Muscle of back (tissue), 11 donors: ENCODE data around the gene RGS6. TPM values are rescaled to one million over a fixed set of nuclear protein-coding genes. Genes with fewer than 3 reads are reported as not detected.

Experiments used
- DNase-seq, 3 donors: peaks; one replicate each; pipeline versions ENCODE4 v3.0.0 to v3.0.0-alpha.2; 2013
- polyA plus RNA-seq, 10 donors: library from polyadenylated mRNA; unstranded; fragments of 120-200 nt; gene quantifications; one replicate each; pipeline ENCODE4 v1.2.1, GENCODE V29; 2013; ENCODE audit not compliant: insufficient read length in 10 of 10

RGS6 gene
- polyA plus RNA-seq, 10 donors: 4.8 to 7.8 (median 5.8) TPM

GRCh38 chr14:72550513-72550912 lies 618.3 kb downstream of the RGS6 start:
- DNase-seq: no peak

DNA sequence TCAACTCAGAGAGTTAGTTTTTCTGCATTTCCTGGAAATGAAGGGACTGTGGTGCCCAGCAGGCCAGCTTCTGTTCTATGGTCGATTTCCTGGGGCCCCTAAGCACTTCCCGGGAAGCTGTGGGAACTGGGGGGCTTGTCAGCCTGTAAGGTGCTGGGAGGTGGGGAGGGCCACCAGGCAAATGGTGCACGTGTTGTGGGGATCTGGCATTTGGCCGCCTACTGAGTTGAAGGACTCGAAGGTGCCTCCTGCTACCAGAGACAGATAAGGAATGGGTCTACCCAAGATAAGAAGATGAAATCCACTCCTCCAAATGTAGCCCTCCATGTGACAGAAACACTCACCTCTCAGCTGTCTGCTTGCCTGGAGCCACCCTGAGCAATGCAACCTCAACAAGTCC lies 620.0 kb downstream of the RGS6 start:
- no peak for DNase-seq

DNA sequence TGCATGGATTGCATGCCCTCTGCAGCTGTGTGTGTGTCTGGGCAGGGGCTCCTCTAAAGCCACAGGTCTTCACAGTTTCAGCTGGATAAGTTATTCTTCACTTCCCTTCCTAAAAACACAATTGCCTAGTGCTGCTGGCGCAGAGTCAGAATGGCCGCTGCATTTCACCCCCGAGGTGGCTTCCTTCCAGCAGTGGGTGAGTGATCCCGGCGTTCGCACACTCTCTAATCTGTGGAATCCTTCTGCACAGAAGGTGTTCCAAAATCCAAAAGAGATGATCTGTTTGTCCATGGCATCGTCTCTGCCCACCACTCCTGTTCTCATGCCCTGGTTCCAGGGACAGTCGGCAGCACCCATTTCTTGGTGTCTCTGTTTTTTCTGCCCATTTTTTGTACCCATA lies 620.9 kb downstream of the RGS6 start:
- no peak for DNase-seq

DNA sequence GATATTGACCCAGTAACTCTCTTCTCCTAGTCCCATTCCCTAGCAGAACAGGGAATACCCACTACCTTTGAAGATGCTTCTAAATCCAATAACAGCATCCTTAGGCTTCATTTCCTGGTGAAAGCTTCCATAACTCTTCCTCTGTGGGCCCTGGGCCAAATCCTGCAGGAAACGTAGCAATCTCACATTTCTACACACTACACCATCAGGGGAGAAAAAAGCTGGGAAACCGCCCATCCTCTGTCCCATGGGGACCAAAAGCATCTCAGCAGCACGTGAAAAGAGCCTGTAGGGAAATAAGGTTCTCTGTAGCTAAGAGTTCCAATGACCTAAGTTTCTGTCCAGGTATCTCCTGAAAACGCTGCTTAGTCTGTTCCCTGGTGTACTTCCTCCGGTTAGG lies 621.4 kb downstream of the RGS6 start:
- no peak for DNase-seq

DNA sequence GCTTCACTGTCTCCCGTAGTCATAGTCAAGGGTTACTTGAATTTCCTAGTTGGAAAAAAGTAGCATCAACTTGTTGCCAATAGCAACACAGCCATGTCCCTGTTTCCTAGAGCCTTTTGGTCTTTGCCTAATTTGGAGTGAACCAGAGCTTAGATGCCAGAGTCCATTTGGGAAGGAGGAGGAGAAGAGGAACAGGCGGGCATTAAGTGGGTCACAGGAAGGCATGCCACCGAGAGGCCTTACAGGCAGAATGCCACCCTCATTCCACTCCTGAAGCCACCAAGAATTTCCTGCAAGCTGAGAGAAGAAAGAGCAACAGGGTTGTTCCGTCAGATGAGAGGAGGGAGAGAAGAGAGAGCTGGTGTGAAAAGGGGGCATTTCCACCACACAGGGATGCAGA lies 622.2 kb downstream of the RGS6 start:
- DNase-seq: no peak

GRCh38 chr14:72554994-72555608 lies 622.9 kb downstream of the RGS6 start:
- DNase-seq: no peak

DNA sequence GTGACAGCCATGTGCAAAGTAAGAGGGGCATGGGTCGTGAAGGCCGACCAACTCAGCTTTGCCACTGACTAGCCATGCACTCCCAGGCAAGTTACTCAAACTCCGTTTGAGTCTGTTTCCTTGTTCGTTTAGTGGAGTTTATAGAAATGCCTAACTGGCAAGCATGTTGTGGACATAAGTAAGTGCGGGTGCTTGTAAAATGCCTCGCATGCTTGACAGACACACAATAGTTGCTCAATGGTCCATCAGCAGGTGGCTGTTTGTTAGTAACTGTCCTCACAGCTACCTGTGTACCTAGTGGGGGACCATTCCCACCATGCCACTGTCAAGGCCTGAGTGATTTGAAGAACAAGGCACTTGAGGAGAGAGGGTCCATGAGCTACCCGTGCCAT lies 623.4 kb downstream of the RGS6 start:
- DNase-seq: no peak

DNA sequence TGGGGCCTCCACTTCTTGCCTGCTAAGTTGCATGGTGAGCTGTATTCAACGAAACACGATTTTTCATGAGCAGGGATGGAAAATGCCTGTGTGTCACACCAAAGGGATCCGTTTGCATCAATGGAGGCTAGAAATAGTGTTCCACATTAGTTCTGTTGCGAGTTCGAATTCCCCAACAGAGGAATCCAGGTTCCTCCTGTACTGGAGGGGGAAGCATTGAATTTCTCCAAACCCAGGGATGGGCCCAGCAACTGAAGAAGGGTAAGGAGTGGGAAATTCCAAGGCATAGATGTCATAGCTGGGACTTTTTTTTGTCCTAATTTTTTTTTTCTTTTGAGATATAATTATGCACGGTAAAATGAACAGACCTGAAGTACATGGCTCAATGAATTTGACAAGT lies 625.4 kb downstream of the RGS6 start:
- DNase-seq: no peak

GRCh38 chr14:72558721-72559120 lies 626.5 kb downstream of the RGS6 start:
- DNase-seq: peak in 1 of 3 donors; percentile 56

GRCh38 chr14:72559202-72559601 lies 627.0 kb downstream of the RGS6 start:
- DNase-seq: no peak

- DNase-seq: no peak
These were observed 627.5 kb downstream of the RGS6 start for GRCh38 chr14:72559669-72560255.

GRCh38 chr14:72560331-72560730 lies 628.1 kb downstream of the RGS6 start:
- no peak for DNase-seq

GRCh38 chr14:72560889-72561493 lies 628.8 kb downstream of the RGS6 start:
- DNase-seq: no peak

- no peak for DNase-seq
These were observed 630.1 kb downstream of the RGS6 start for GRCh38 chr14:72562300-72562699.

GRCh38 chr14:72563676-72564075 lies 631.4 kb downstream of the RGS6 start:
- DNase-seq: no peak

GRCh38 chr14:72565149-72565559 lies 632.9 kb downstream of the RGS6 start:
- peak in 2 of 3 donors; percentile 53 to 62 for DNase-seq

GRCh38 chr14:72565917-72566316 lies 633.7 kb downstream of the RGS6 start:
- no peak for DNase-seq

DNA sequence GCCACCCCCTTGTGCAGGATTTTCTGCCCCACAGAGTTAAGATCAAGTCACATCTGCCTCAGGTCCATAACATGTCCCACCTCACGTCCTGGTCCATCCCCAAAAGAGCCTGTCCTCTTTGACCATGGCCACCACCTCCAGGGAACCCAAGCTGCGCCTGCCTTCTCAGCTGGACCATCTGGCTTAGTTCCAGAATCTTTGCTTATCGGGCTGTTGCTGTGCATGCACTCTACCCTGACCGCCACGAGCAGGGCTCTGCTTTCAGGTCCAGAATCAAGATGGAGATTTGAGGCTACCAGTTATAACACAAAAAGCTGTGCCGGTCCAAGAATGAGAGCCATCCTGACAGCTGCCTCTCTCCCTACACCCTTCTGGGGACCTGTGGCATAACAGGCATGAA lies 635.0 kb downstream of the RGS6 start:
- no peak for DNase-seq

DNA sequence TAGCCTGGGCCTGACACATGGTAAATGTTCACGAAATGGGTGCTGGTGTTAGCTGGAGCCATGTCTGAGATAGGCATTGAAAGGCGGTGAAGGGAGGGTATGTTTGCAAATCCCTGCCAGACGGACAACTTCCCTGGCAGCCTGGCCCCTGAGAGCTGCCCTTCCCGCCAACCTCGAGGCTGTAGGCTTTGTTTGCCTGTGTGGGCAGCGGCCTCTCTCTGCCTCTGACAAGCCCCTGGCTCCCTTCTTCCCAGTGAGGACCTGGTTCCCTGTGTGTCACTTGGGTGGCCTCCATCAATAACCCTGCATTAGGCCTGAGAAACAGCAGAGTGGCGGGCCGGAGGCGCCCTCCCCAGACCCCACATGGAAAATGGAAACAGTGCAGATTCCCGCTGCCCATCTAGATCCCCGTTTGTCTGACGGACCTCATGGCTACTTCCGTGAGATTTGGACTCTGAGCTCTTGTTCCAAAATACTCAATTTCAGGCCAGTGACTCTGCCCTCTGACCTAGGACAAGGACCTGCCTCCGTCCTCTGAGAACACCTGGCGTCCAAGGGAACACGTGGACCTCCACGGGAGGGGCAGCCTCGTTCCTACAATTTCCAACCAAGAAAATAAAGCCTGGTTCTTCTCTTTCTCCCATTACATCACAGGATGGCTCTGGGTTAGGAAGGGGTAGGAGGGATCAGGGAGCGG lies 636.2 kb downstream of the RGS6 start:
- DNase-seq: no peak

DNA sequence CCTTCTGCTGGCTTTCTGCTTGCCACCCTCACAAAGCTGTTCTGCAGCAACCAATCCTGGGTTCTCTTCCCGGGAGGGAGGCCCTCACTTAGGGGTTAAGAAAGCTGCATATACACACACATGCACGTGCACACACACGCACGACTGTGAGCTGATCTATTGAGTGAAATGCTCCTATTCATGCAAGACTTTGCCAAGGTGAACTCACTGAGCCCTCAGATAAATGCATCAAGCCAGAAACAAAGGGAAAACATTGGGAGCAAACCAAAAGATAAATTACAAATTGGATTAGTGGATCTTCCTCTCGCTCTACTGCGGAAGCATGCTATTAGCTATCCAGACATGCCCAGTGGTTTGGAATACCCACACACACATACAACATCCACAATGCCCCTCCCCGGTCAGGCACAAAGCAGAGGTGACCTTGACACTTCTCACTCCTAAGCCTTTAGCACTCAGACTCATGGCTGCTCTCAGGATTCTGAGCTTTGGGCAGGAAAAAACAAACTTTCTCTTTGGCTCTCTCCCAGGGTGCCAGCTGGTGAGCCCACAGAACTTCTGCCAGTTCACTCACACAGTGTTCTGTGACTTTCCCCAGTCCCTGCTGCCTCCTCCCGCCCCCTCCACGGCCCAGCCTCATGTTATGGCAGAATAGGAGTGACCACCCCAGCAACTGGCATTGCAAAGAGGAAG lies 641.6 kb downstream of the RGS6 start:
- peak in 1 of 3 donors; percentile 14 for DNase-seq

- DNase-seq: no peak
These were observed 642.5 kb downstream of the RGS6 start for GRCh38 chr14:72574715-72575114.

DNA sequence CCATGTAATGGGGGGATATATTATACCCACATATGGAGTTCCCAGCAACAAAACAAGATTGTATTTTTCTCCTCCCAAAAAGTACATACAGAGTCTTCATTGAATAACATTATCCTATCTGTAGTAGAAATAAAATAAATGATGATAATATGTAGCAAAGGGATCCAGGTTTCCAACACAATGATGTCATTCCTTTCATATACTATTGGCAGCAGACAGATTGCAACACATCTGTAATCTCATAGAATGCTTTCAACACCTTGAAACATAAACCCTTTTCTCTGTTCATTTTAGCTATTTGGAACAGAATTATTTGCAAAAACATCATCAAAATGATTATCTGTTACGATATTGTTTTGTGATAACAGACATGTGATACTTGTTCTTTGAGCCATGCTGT lies 644.0 kb downstream of the RGS6 start:
- no peak for DNase-seq
